ENCODE results near the gene ZBTB7C. TPM values are rescaled to one million over a fixed set of nuclear protein-coding genes. Genes with fewer than 3 reads are reported as not detected.
A peak's percentile ranks its signal among the peaks of the same experiment; 100 is the strongest.

ZBTB7C gene
- total RNA-seq, 6 donors from 2014 or later, result 6.1 to 18.1 (median 12.2) TPM

- Histone ChIP-seq H3K9me3 (no peaks in the 10 kb centered on the region), H3K4me3 (no peak overlapping the region), H3K27me3 (no peaks in the 10 kb centered on the region), H3K4me1 (peaks cover 3 to 27% (median 14%) of the 10 kb centered on the region in 4 donors), H3K27ac (no peak overlapping the region), H3K36me3 (no peaks in the 10 kb centered on the region)
- ATAC-seq (ENCODE audit: low FRiP score in 2 of 2) (peak in 1 of 2 donors; percentile 6), DNase-seq (no peak)
- no peak for TF ChIP-seq POLR2AphosphoS5 (IDR thresholded peaks at IDR 0.05)
- no peak for TF ChIP-seq EP300 (IDR thresholded peaks at IDR 0.05)
- peak in 3 of 6 experiments; percentile 24 to 28 (median 25) for TF ChIP-seq CTCF (IDR thresholded peaks at IDR 0.05)
- no peak for TF ChIP-seq POLR2A (IDR thresholded peaks at IDR 0.05)
- WGBS, 2 donors, result 47 to 50% methylated on average over 6 to 9 of the region's 9 CpGs
Observed at GRCh38 chr18:48023334-48024008, 385.7 kb downstream of the ZBTB7C start.

GRCh38 chr18:48022531-48023329 is 386.5 kb downstream of the ZBTB7C start:
- ATAC-seq (ENCODE audit: low FRiP score in 2 of 2) (peak; percentile 52 to 78), DNase-seq (peak in 1 of 2 donors; percentile 38)
- 61 to 64% methylated on average over 15 to 16 of the region's 16 CpGs for WGBS, 2 donors
- Histone ChIP-seq H3K4me3 (no peak overlapping the region), H3K27ac (no peak overlapping the region), H3K9me3 (no peaks in the 10 kb centered on the region), H3K27me3 (no peaks in the 10 kb centered on the region), H3K36me3 (no peaks in the 10 kb centered on the region), H3K4me1 (peaks cover 3 to 23% (median 10%) of the 10 kb centered on the region in 4 donors)
- peak; percentile 42 to 69 (median 58) for TF ChIP-seq CTCF (IDR thresholded peaks at IDR 0.05)
- no peak for TF ChIP-seq POLR2AphosphoS5 (IDR thresholded peaks at IDR 0.05)
- TF ChIP-seq POLR2A (IDR thresholded peaks at IDR 0.05), result no peak
- TF ChIP-seq EP300 (IDR thresholded peaks at IDR 0.05), result no peak

- H3K36me3 ChIP-seq, result no peaks in the 10 kb centered on the region
- no peak overlapping the region for H3K27ac ChIP-seq
- no peak for ATAC-seq (ENCODE audit: low FRiP score in 2 of 2)
- 87 to 94% methylated on average over 8 to 10 of the region's 10 CpGs for whole genome bisulfite sequencing, 2 donors
- no peaks in the 10 kb centered on the region for H3K27me3 ChIP-seq
- H3K4me1 ChIP-seq, result peaks cover 4 to 16% (median 7%) of the 10 kb centered on the region in 4 donors
- no peaks in the 10 kb centered on the region for H3K9me3 ChIP-seq
- TF ChIP-seq POLR2A (IDR thresholded peaks at IDR 0.05) (no peak), POLR2AphosphoS5 (IDR thresholded peaks at IDR 0.05) (no peak), CTCF (IDR thresholded peaks at IDR 0.05) (no peak), EP300 (IDR thresholded peaks at IDR 0.05) (no peak)
- peak in 1 of 2 donors; percentile 13 for DNase-seq
- no peak overlapping the region for H3K4me3 ChIP-seq
Observed at GRCh38 chr18:48022021-48022420, 387.2 kb downstream of the ZBTB7C start.

GRCh38 chr18:48021273-48021914 is 387.8 kb downstream of the ZBTB7C start:
- no peak overlapping the region for H3K4me3 ChIP-seq
- peak in 1 of 2 donors; percentile 7 for DNase-seq
- H3K27ac ChIP-seq, result no peak overlapping the region
- no peak for TF ChIP-seq EP300 (IDR thresholded peaks at IDR 0.05)
- no peak for TF ChIP-seq POLR2A (IDR thresholded peaks at IDR 0.05)
- TF ChIP-seq POLR2AphosphoS5 (IDR thresholded peaks at IDR 0.05), result no peak
- H3K4me1 ChIP-seq, result peaks cover 4 to 13% (median 5%) of the 10 kb centered on the region in 4 donors
- no peak for ATAC-seq (ENCODE audit: low FRiP score in 2 of 2)
- H3K9me3 ChIP-seq, result no peaks in the 10 kb centered on the region
- H3K36me3 ChIP-seq, result no peaks in the 10 kb centered on the region
- no peaks in the 10 kb centered on the region for H3K27me3 ChIP-seq
- WGBS, 2 donors, result 58 to 67% methylated on average over 5 of the region's 5 CpGs
